ENCODE data around the gene PTPRN.
"Not testable (repeated sequence)": the region's sequence is repeated elsewhere in the genome, so short reads cannot be mapped to it uniquely, and the experiment has no call there.

PTPRN gene

DNA sequence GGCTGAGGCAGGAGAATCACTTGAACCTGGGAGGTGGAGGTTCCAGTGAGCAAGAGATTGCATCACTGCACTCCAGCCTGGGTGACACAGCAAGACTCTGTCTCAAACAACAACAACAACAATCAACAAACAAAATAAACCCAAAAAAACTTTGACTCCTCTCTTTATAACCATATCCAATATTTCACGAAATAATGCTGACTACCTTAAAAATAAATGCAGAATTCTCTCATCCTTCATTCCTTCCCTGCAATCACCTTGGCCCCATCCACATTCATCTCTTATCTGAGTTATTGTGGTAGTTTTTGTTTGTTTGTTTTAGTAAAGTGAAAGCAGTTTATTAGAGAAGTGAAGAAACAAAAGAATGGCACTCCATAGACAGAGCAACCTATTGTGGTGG, 3.2 kb downstream of the PTPRN start:
- no peak for DNase-seq

- DNase-seq, result no peak
Measured at GRCh38 chr2:219304223-219304622, 5.0 kb downstream of the PTPRN start.

DNA sequence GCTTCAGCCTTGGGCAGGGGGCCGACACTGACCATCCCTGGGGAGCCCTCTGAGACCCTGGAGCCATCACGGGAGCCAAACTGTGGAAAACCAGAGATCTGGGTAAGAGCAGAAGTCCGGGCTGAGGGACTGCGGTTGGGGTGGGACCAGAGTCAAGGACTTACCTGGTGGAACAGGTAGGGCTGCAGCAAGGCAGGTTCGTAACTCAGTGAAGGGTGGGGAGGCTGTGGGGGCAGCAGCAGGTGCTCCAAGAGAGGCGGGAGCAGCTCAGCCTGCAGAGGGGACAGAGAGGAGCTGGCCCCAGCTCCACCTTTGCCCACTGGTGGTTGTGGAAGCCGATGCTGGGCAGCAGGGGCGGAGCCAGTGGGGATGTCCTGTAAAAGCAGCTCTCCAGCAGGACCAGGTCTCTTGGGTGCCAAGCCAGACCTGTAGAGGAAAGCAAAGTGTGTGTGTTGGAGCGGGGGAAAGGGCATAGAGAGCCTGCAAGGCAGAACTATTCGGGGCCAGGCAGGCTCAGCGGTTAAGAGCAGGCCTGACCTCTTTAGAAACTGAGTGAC, 6.7 kb downstream of the PTPRN start:
- no peak for DNase-seq

DNA sequence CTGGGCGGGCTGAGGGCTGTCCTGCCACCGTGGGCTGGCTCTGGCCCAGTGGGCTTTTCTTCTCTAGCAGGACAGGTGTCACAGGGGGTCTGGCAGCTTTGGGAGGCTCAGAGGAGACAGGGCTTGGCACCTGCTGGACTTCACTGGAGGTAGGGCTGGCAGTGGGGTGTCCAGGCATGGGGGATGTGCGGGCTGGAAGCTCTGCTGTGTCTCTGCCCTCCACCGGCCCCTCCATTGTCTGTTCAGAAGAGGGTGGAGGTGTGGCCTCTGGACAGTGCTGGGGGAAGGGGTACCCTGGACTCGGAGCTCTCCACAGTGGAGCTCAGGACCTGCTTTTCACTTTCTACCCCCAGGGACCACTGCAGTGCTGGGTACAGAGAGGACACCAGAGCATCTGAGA, 9.2 kb downstream of the PTPRN start:
- no peak for DNase-seq

GRCh38 chr2:219299372-219299760, 9.8 kb downstream of the PTPRN start:
- DNase-seq, result no peak

DNA sequence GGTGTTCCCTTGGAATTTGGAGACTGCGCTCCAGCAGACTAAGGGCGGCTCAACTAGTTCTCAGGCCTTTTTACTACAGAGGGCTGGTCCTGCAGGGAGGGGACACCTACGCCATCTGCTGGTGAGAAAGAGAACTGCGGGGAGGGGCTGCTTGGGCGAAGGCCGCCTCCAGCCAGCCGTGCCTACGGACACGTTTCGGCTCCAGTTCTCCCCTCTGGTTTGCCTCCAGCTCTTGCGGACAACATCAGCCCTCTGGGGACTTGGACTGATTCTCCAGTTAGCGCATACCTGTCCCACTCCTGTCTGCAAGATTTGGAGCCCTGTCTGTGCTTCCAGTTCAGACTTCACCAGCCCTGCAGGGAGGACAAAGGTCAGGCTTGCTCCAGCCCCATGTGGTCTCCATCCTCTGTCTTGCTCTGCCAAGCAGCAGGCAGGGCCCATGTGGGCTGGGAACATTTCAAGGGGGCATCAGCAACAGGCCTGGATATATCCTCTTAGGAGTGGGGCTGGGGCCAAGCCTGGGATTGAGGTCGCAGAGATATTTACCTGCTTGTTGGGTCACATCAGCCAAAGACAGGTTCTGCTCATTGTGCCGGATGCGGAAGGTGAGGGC, 10.3 kb downstream of the PTPRN start:
- peak; percentile 94 for DNase-seq

DNA sequence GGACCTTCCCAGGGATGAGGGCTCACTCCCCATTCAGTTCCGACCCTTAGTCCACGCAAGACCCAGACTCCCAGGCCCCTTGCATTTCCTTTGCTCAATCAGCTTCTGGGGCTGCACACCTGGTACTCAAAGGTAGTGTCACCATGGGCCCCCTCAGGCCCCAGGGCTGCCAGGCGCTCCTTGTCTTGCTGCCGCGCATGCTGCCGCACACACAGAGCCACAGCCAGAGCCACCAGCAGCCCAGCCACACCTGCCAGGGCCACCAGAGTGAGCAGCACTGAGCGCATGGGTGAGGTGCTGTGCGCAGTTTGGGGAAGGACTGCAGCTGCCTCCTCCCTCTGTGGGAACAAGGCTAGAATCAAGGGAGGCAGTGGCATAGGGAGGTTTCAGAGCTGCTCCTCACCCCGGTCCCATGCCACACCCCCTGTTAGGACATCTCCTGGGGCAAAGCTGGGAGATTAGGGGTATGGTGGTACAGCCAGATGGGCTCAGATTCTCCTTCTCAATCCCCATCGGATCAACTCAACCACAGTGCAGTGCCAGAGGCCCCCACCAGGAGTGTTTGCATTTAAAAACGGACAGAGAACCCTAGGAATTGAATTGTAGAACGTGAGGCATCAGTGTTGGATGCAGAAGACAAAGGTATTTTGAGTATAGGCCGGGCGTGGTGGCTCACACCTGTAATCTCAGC, 11.3 kb downstream of the PTPRN start:
- DNase-seq, result no peak

GRCh38 chr2:219296631-219297391, 12.4 kb downstream of the PTPRN start:
- no peak for DNase-seq

DNA sequence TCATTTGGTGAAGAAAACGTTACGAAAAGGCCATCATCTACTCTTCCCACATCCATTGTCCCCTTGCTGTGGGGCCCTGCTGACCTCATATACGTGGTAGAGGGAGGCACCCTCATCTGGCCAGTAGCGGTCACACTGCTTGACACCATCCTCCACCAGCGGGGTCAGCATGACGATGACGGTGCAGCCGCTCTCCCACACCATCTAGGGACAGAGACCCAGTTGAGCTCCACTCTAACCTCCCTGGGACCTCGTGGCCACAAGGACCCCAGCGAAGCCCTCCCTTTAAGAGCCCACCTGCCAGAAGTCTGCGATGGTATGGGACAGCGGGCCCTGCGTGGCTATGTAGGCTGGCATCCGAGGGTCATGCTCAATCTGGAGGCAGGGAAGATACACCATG, 13.1 kb downstream of the PTPRN start:
- no peak for DNase-seq

- peak; percentile 89 for DNase-seq
Measured at GRCh38 chr2:219294356-219295351, 14.5 kb downstream of the PTPRN start.

- no peak for DNase-seq
Measured at GRCh38 chr2:219293736-219294231, 15.4 kb downstream of the PTPRN start.

- DNase-seq, result no peak
Measured at GRCh38 chr2:219292616-219293015, 16.6 kb downstream of the PTPRN start.

- DNase-seq, result no peak
Measured at GRCh38 chr2:219291910-219292490, 17.2 kb downstream of the PTPRN start.

- no peak for DNase-seq
Measured at GRCh38 chr2:219291394-219291793, 17.8 kb downstream of the PTPRN start.

DNA sequence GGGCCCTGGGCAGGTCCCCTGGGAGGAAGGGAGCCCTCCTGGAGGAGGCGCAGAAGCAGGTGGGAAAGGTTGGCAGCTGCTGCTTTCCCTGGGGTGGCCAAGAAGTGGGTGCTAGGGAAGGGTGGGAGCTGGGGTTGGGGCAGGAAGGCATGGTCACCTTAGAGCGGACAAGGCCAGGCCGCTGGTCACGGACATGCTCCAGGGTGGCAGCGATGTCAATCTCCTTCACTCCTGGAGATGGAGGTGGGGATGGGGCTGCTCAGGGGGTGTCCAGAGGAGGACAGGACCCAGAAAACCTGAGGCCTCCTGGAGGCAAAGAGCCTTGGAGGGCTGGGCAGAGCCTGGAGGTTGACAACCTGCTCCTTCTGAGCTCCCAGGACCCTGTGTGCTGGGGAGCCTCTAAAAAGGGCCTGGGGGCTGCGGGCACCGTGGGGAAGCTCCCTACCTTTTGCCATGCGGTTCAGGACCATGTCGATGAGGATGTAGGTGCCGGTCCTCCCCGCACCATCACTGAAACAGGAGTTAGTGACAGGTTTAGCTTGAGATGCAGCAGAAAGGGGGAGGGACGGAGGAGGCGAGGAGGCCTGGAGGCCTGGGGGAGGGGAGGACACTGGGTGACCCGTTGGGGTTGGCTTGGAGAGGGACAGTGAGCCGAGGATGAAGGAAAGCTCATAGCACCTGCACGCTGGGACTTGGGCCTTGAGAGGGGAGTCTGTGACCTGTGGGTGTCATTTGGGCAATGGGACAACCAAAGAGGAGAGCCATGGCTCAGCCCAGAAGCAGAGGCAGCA, 18.6 kb downstream of the PTPRN start:
- DNase-seq, result no peak

DNA sequence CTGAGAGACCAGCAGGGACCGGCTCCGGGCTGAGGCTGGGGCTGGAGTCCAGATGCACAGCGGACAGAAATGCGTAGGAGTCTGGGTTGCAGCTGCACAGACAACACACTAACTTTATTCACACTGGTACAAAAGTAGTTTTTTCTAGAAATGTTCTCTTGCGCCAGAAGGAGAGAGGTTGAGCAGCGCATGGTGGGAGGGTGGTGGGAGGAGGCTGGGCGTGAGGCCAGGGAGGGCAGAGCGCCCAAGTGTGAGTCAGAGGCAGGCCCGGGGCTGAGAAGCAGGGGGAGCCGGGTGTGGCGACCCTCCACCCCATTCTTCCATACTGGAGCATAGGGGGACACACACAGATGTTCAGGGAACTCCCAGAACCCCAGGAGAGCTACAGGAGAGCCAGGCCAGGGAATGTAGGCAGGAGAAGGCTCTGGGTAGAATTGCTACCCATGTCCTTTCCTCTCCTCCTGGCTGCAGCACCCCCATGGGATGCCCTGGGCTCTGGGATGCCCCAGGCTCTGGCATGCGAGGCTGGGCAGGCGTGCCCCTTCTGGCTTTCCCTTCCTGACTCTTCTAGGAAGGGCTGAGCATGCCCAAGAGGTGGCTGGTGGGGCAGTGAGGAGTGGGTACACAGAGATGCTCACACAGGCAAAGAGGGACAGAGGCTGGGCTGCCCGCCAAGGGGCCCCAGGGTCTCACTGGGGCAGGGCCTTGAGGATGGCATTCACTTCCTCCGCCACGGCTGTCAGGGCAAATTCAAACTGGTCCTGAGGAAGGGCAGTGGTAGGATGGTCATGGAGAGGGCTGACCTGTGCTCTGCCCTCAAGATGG, 19.5 kb downstream of the PTPRN start:
- DNase-seq, result no peak

DNA sequence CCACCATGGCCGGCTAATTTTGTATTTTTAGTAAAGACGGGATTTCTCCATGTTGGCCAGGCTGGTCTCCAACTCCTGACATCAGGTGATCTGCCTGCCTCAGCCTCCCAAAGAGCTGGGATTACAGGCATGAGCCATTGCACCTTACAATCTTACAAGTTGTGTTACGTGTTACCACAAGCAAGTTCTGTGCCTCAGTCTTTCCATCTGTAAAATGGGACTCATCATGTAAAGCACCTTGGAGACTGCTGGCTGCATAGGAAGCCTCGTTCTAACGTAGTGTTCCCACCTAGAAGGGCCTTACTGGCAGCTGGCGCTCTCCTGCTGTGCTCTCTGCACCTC, 20.0 kb downstream of the PTPRN start:
- DNase-seq, result no peak

- DNase-seq, result no peak
Measured at GRCh38 chr2:219287580-219288265, 21.5 kb downstream of the PTPRN start.

GRCh38 chr2:219287116-219287440, 22.1 kb downstream of the PTPRN start:
- DNase-seq, result not testable (repeated sequence)
